Measurements from ENCODE around the gene NRBP1. TPM values are rescaled to one million over a fixed set of nuclear protein-coding genes. Genes with fewer than 3 reads are reported as not detected.

NRBP1 gene
- total RNA-seq, 1 donor: 118 TPM

GRCh38 chr2:27489498-27490397, 61.3 kb downstream of the NRBP1 start, which contains the start of gene IFT172:
Gene IFT172, minus strand, starts transcription at chr2:27489743. Its CDS starts 90 bp downstream, at chr2:27489653.
- H3K4me3 ChIP-seq (ENCODE audit: low read depth, low read length): peak within 1 kb of the TSS; percentile 99
- no peak for TF ChIP-seq CTCF (IDR thresholded peaks at IDR 0.05; ENCODE audit: insufficient read depth, low read length)
- DNase-seq (ENCODE audit: low read depth): peak; percentile 97

Small RNAs within 50 kb of the gene (small RNA-seq; reads per million reads assigned to genes)
- gene RNU6-986P: not detected

Other genes with a start within 250 kb of the NRBP1 start
- gene ATRAID, start 216.6 kb upstream of the NRBP1 start, total RNA-seq (ENCODE audit: low replicate concordance): 135 and 216 TPM in 2 replicates
- gene SLC5A6, start 216.4 kb upstream of the NRBP1 start, total RNA-seq (ENCODE audit: low replicate concordance): 12.9 and 20.0 TPM in 2 replicates
- gene CAD, start 211.3 kb upstream of the NRBP1 start, total RNA-seq (ENCODE audit: low replicate concordance): 28.9 and 35.5 TPM in 2 replicates
- gene SLC30A3, start 165.6 kb upstream of the NRBP1 start, total RNA-seq (ENCODE audit: low replicate concordance): 0.09 and 0.25 TPM in 2 replicates
- gene DNAJC5G, start 153.2 kb upstream of the NRBP1 start, total RNA-seq (ENCODE audit: low replicate concordance): not detected in 2 replicates
- not detected in 2 replicates for gene TRIM54, start 146.2 kb upstream of the NRBP1 start, total RNA-seq (ENCODE audit: low replicate concordance)
- 0.27 and 1.1 TPM in 2 replicates for gene UCN, start 120.2 kb upstream of the NRBP1 start, total RNA-seq (ENCODE audit: low replicate concordance)
- 37.7 and 92.8 TPM in 2 replicates for gene MPV17, start 105.5 kb upstream of the NRBP1 start, total RNA-seq (ENCODE audit: low replicate concordance)
- 27.2 and 33.4 TPM in 2 replicates for gene GTF3C2, start 71.9 kb upstream of the NRBP1 start, total RNA-seq (ENCODE audit: low replicate concordance)
- gene EIF2B4, start 58.3 kb upstream of the NRBP1 start, total RNA-seq (ENCODE audit: low replicate concordance): 28.5 and 29.7 TPM in 2 replicates
- 102 and 125 TPM in 2 replicates for gene SNX17, start 58.0 kb upstream of the NRBP1 start, total RNA-seq (ENCODE audit: low replicate concordance)
- 7.3 and 19.2 TPM in 2 replicates for gene ZNF513, start 47.9 kb upstream of the NRBP1 start, total RNA-seq (ENCODE audit: low replicate concordance)
- gene PPM1G, start 19.0 kb upstream of the NRBP1 start, total RNA-seq (ENCODE audit: low replicate concordance): 62.2 and 146 TPM in 2 replicates
- gene KRTCAP3, start 13.8 kb downstream of the NRBP1 start, total RNA-seq (ENCODE audit: low replicate concordance): not detected in 2 replicates
- gene IFT172, start 61.1 kb downstream of the NRBP1 start, total RNA-seq (ENCODE audit: low replicate concordance): 24.4 and 25.7 TPM in 2 replicates
- 7.3 and 45.8 TPM in 2 replicates for gene FNDC4, start 66.6 kb downstream of the NRBP1 start, total RNA-seq (ENCODE audit: low replicate concordance)
- 4.5 and 4.9 TPM in 2 replicates for gene GCKR, start 68.2 kb downstream of the NRBP1 start, total RNA-seq (ENCODE audit: low replicate concordance)
- 32.2 and 34.7 TPM in 2 replicates for gene ZNF512, start 154.4 kb downstream of the NRBP1 start, total RNA-seq (ENCODE audit: low replicate concordance)
- gene CCDC121, start 200.4 kb downstream of the NRBP1 start, total RNA-seq (ENCODE audit: low replicate concordance): 3.6 and 7.0 TPM in 2 replicates
- gene GPN1, start 200.4 kb downstream of the NRBP1 start, total RNA-seq (ENCODE audit: low replicate concordance): 40.2 and 49.0 TPM in 2 replicates
- gene SUPT7L, start 235.0 kb downstream of the NRBP1 start, total RNA-seq (ENCODE audit: low replicate concordance): 14.0 and 36.7 TPM in 2 replicates
- 25.9 and 70.6 TPM in 2 replicates for gene SLC4A1AP, start 235.3 kb downstream of the NRBP1 start, total RNA-seq (ENCODE audit: low replicate concordance)